Tibial nerve (tissue), 4 donors: ENCODE results near the gene SHLD2. TPM values are rescaled to one million over a fixed set of nuclear protein-coding genes. Genes with fewer than 3 reads are reported as not detected.
"Not testable (repeated sequence)": the region's sequence is repeated elsewhere in the genome, so short reads cannot be mapped to it uniquely, and the experiment has no call there.

Experiments used
- DNase-seq, 2 donors: peaks; one replicate each; pipeline ENCODE4 v3.0.0-alpha.2; 2019; ENCODE audit warnings: low spot score in 2 of 2
- H3K27ac ChIP-seq, 4 donors: fragments of 200-600 bp; sonication (generic) in 3 of 4; one replicate each; pipeline ENCODE4 v1.5.1; 2017 to 2019; ENCODE audit warnings: mild to moderate bottlenecking in 1 of 4
- H3K27me3 ChIP-seq, 2 donors: fragments of 200-600 bp; sonication (generic) in 1 of 2; one replicate each; pipeline versions ENCODE4 v1.5.1 to v1.6.0; 2017 to 2019
- H3K36me3 ChIP-seq, 3 donors: fragments of 200-600 bp; sonication (generic); one replicate each; pipeline ENCODE4 v1.5.1; 2018 to 2019
- H3K4me1 ChIP-seq, 4 donors: fragments of 200-600 bp; sonication (generic) in 3 of 4; one replicate each; pipeline ENCODE4 v1.5.1; 2017 to 2019
- H3K4me3 ChIP-seq, 4 donors: fragments of 200-600 bp; sonication (generic) in 3 of 4; one replicate each; pipeline ENCODE4 v1.5.1; 2017 to 2019; ENCODE audit warnings: mild to moderate bottlenecking in 1 of 4, moderate library complexity in 1 of 4
- H3K9me3 ChIP-seq, 4 donors: fragments of 200-600 bp; sonication (generic) in 3 of 4; one replicate each; pipeline ENCODE4 v1.5.1; 2017 to 2019
- EP300 ChIP-seq, 2 donors: sonication (generic); formaldehyde crosslinking; IDR thresholded peaks; one replicate each; pipeline ENCODE4 v1.6.1; 2017; ENCODE audit warnings: antibody characterized with exemption in 2 of 2, mild to moderate bottlenecking in 1 of 2
- POLR2A ChIP-seq, 2 donors: fragments of 450-650 bp; IDR thresholded peaks; one replicate each; pipeline ENCODE4 v1.6.1; 2017; ENCODE audit warnings: antibody characterized with exemption in 2 of 2, mild to moderate bottlenecking in 2 of 2, moderate library complexity in 2 of 2
- WGBS, 2 donors: methylation state at CpG; one replicate each; pipeline ENCODE4 v1.1.5; 2018; 5-methylcytosine and 5-hydroxymethylcytosine counted together
- total RNA-seq, 4 donors: library from RNA; depleted of rRNA; stranded (reverse); fragments of >200 nt; gene quantifications; one replicate each; pipeline ENCODE4 v1.1.0, GENCODE V29; 2016
- TF ChIP-seq, protein P1 (sequence below), 5 experiments: fragments of 200-600 bp in 3 of 5; fragments of 450-650 bp in 2 of 5; sonication (generic) in 3 of 5; IDR thresholded peaks; one replicate each; pipeline ENCODE4 v1.5.1; 2016 to 2019; ENCODE audit warnings: antibody characterized with exemption in 5 of 5, mild to moderate bottlenecking in 3 of 5, moderate library complexity in 2 of 5

Gene SHLD2
- total RNA-seq, 4 donors from 2014 or later, result 14.1 to 39.6 (median 28.6) TPM

DNA sequence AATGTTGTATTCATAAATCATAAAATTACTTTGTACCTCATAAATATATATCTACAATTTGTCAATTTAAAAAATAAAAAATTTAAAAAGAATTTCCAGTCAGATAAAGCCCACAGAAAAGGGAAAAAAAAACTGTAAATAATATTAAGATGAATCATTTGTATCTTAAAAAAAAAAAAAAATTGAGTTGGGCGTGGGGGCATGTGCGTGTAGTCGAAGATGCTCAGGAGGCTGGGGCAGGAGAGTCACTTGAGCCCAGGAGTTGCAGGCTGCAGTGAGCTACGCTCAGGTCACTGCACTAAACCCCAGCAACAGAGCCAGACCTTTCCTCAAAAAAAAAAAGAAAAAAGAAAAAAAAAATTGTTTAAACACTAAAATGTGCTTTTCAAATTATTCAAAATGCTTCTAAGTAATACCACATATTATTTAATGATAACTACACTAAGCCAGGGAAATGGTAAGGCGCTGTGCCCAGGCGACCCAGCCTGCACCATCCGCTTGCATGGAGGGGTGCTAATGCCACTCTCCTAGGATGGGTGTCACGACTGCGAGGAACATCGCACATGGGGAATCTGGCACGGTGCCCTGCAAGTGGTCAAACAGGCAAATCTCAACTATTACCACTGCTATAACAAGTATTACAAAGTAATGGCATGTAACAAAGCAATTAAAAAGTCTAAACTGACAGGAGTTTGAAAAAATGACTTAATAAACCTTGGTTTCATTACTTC lies 15.7 kb upstream of the SHLD2 start:
- no peak for DNase-seq
- TF ChIP-seq POLR2A (IDR thresholded peaks at IDR 0.05) (no peak), EP300 (IDR thresholded peaks at IDR 0.05) (no peak)
- TF ChIP-seq, protein P1, sequence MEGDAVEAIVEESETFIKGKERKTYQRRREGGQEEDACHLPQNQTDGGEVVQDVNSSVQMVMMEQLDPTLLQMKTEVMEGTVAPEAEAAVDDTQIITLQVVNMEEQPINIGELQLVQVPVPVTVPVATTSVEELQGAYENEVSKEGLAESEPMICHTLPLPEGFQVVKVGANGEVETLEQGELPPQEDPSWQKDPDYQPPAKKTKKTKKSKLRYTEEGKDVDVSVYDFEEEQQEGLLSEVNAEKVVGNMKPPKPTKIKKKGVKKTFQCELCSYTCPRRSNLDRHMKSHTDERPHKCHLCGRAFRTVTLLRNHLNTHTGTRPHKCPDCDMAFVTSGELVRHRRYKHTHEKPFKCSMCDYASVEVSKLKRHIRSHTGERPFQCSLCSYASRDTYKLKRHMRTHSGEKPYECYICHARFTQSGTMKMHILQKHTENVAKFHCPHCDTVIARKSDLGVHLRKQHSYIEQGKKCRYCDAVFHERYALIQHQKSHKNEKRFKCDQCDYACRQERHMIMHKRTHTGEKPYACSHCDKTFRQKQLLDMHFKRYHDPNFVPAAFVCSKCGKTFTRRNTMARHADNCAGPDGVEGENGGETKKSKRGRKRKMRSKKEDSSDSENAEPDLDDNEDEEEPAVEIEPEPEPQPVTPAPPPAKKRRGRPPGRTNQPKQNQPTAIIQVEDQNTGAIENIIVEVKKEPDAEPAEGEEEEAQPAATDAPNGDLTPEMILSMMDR (IDR thresholded peaks at IDR 0.05), result no peak
- H3K4me1 ChIP-seq, result peaks cover 0 to 32% (median 14%) of the 10 kb centered on the region in 4 donors
- H3K9me3 ChIP-seq, result no peaks in the 10 kb centered on the region
- 73 to 75% methylated on average over 11 of the region's 11 CpGs for WGBS, 2 donors
- no peak overlapping the region for H3K4me3 ChIP-seq
- no peak overlapping the region for H3K27ac ChIP-seq
- peaks cover 0 to 10% (median 2%) of the 10 kb centered on the region in 3 donors for H3K36me3 ChIP-seq
- no peaks in the 10 kb centered on the region for H3K27me3 ChIP-seq

DNA sequence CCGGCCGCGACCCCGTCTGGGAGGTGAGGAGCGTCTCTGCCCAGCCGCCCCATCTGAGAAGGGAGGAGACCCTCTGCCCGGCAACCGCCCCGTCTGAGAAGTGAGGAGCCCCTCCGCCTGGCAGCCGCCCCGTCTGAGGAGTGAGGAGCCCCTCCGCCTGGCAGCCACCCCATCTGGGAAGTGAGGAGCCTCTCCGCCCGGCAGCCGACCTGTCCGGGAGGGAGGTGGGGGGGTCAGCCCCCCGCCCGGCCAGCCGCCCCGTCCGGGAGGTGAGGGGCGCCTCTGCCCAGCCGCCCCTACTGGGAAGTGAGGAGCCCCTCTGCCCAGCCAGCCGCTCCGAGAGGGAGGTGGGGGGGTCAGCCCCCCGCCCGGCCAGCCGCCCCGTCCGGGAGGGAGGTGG lies 14.4 kb upstream of the SHLD2 start:
- DNase-seq, H3K4me3 ChIP-seq, H3K9me3 ChIP-seq, H3K27me3 ChIP-seq, H3K36me3 ChIP-seq: not testable (repeated sequence)
- peaks cover 0 to 39% (median 21%) of the 10 kb centered on the region in 4 donors for H3K4me1 ChIP-seq
- no CpG with 5 or more reads among the region's 31 CpGs for WGBS, 2 donors
- H3K27ac ChIP-seq, result peak overlapping the region in 2 of 4 donors; percentile 82 to 84

DNA sequence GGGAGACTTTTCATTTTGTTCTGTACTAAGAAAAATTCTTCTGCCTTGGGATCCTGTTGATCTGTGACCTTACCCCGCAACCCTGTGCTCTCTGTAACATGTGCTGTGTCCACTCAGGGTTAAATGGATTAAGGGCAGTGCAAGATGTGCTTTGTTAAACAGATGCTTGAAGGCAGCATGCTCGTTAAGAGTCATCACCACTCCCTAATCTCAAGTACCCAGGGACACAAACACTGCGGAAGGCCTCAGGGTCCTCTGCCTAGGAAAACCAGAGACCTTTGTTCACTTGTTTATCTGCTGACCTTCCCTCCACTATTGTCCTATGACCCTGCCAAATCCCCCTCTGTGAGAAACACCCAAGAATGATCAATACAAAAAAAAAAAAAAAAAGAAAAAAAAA lies 13.4 kb upstream of the SHLD2 start:
- Histone ChIP-seq H3K27ac (peak overlapping the region; percentile 13 to 85 (median 72)), H3K4me1 (peaks cover 0 to 39% (median 21%) of the 10 kb centered on the region in 4 donors)
- H3K36me3 ChIP-seq, DNase-seq, H3K27me3 ChIP-seq, H3K9me3 ChIP-seq, H3K4me3 ChIP-seq: not testable (repeated sequence)
- 18 to 56% methylated on average over 2 to 3 of the region's 3 CpGs for WGBS, 2 donors

DNA sequence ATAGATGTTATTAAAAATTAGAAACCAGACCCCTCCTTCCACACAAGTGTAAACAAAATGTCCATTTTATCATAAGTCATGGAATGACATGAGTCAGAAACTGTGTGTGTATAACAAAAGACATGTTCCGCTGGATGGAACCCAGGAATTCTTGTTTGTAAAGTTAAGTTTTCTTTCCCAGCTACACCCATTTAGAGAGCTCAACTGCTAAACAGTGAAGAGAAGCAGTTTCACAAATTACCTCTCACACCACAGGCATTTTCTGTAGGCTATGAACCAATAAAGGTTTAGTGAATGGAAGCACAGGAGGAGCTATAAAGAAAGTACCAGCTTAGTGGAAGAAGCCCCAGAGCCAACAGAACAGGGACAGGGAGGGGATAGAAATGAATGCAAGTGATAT lies 12.8 kb upstream of the SHLD2 start:
- Histone ChIP-seq H3K27ac (peak overlapping the region; percentile 13 to 85 (median 72)), H3K4me1 (peaks cover 0 to 43% (median 22%) of the 10 kb centered on the region in 4 donors)
- not testable (repeated sequence) for H3K9me3 ChIP-seq, H3K4me3 ChIP-seq, DNase-seq, H3K27me3 ChIP-seq, H3K36me3 ChIP-seq
- WGBS, 2 donors, result 31 to 38% methylated on average over 1 of the region's 1 CpG

DNA sequence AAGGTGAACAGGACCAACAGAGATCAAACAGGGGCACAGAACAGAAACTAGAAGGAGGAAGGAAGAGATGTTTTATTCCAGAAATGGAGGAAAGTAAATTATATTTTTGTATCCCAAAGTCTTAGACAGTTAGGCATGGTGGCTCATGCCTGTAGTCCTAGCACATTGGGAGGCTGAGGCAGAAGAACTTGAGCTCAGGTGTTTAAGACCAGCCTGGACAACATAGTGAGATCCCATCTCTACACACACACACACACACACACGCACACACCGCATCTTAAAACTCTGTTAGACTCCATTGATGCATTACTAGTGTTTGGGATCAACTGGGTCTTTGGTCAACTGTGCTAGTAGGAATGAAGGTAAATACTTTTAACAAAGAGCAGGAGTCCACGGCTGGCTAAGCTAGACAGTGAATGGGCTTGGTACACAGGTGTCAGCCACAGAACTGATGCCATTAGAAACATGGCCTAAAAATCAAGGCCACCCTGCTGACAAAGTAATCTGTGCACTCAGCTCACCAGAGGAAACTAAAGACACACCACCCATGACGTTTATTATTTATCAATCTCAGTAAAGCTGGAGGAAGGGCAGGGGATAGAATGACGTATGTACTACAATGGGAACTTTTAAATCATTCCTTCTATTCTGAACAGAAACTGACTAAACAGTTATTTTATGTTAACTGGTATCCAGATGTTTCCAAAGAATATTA lies 11.3 kb upstream of the SHLD2 start:
- 34 to 37% methylated on average over 5 of the region's 5 CpGs for WGBS, 2 donors
- peak in 1 of 2 donors; percentile 27 for TF ChIP-seq EP300 (IDR thresholded peaks at IDR 0.05)

DNA sequence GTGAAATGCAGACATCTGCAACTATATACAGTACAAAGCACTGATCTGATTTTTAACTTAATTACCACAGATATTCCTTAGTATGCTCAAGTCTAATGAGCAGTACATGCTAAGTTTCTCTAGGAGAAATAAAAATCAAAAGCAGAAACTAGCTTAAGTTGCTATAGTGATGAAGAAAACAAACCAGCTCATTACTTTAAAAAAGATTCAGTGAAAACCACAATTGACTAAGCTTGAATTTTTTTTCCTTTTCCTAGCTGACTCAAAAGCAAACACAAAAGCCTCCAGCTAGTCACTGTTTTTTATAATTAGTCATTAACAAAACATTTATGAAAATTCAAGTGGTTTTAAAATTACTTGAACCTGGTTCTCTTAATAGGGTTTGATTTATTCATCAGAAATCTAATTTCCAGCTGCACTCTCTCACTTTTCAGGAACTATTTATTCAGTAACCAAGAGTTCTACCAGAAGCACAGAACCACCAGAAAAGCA lies 10.7 kb upstream of the SHLD2 start:
- DNase-seq, H3K27me3 ChIP-seq, H3K9me3 ChIP-seq, H3K36me3 ChIP-seq, H3K4me3 ChIP-seq: not testable (repeated sequence)
- Histone ChIP-seq H3K27ac (peak overlapping the region; percentile 30 to 85 (median 72)), H3K4me1 (peaks cover 0 to 61% (median 21%) of the 10 kb centered on the region in 4 donors)

More for the DNA sequence above, 11.3 kb upstream of the SHLD2 start:
- H3K27me3 ChIP-seq, DNase-seq, H3K4me3 ChIP-seq, H3K9me3 ChIP-seq, H3K36me3 ChIP-seq: not testable (repeated sequence)
- Histone ChIP-seq H3K4me1 (peaks cover 0 to 58% (median 23%) of the 10 kb centered on the region in 4 donors), H3K27ac (peak overlapping the region in 3 of 4 donors; percentile 62 to 85 (median 82))

DNA sequence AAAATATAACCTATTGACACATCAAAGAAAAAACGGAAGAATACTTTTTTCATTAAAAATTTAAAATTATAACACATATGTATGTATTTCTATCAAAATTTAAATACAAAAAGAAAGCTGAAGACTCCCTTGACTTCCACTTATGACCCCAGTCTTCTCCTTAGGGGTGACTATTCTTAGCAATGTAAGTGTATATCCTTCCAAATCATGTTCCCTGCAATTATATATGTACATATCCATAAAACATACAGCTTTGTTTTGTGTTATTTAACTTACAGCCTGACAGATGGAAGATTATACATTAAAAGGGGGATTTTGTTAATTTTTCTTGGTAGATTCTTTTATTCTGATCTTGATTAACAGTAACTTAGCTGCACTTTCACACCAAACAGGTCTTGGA lies 9.5 kb upstream of the SHLD2 start:
- no peak for DNase-seq
- peaks cover 0 to 71% (median 26%) of the 10 kb centered on the region in 4 donors for H3K4me1 ChIP-seq
- H3K9me3 ChIP-seq, result no peaks in the 10 kb centered on the region
- H3K4me3 ChIP-seq, result no peak overlapping the region
- H3K27ac ChIP-seq, result peak overlapping the region in 1 of 4 donors; percentile 36
- H3K27me3 ChIP-seq, result no peaks in the 10 kb centered on the region
- TF ChIP-seq, protein P1 (IDR thresholded peaks at IDR 0.05), result no peak
- WGBS, 2 donors, result 74 to 81% methylated on average over 1 of the region's 1 CpG
- H3K36me3 ChIP-seq, result peaks cover 0 to 7% (median 0%) of the 10 kb centered on the region in 3 donors
